NCI-H1105 (cell line): ENCODE measurements around the gene SHANK1.

Experiments
- DNase-seq: peaks from one replicate; lab custom pipeline; 2025; lab: John Stamatoyannopoulos, UW

Gene SHANK1

GRCh38 chr19:50686310-50687032, 33.1 kb downstream of the SHANK1 start:
- no peak for DNase-seq

GRCh38 chr19:50679177-50680125, 40.2 kb downstream of the SHANK1 start:
- DNase-seq, result peak; percentile 50

GRCh38 chr19:50678323-50678722, 41.3 kb downstream of the SHANK1 start:
- no peak for DNase-seq

- DNase-seq, result no peak
These were observed 42.0 kb downstream of the SHANK1 start for GRCh38 chr19:50677636-50678035.

- no peak for DNase-seq
These were observed 42.9 kb downstream of the SHANK1 start for GRCh38 chr19:50676625-50677197.

- DNase-seq, result no peak
These were observed 46.5 kb downstream of the SHANK1 start for GRCh38 chr19:50673118-50673517.

- DNase-seq, result no peak
These were observed 49.6 kb downstream of the SHANK1 start for GRCh38 chr19:50670102-50670380.

GRCh38 chr19:50669302-50670101, 50.1 kb downstream of the SHANK1 start:
- peak; percentile 10 for DNase-seq

GRCh38 chr19:50668879-50669278, 50.7 kb downstream of the SHANK1 start:
- DNase-seq, result no peak

GRCh38 chr19:50668416-50668815, 51.2 kb downstream of the SHANK1 start:
- no peak for DNase-seq

- no peak for DNase-seq
These were observed 51.8 kb downstream of the SHANK1 start for GRCh38 chr19:50667759-50668231.

- DNase-seq, result no peak
These were observed 52.3 kb downstream of the SHANK1 start for GRCh38 chr19:50667177-50667758.

- DNase-seq, result no peak
These were observed 53.0 kb downstream of the SHANK1 start for GRCh38 chr19:50666346-50667176.

- DNase-seq, result no peak
These were observed 55.4 kb downstream of the SHANK1 start for GRCh38 chr19:50664204-50664603.

- peak; percentile 12 for DNase-seq
These were observed 56.2 kb downstream of the SHANK1 start for GRCh38 chr19:50663482-50663790.

- no peak for DNase-seq
These were observed 56.7 kb downstream of the SHANK1 start for GRCh38 chr19:50662651-50663481.

- no peak for DNase-seq
These were observed 57.6 kb downstream of the SHANK1 start for GRCh38 chr19:50661766-50662650.

- DNase-seq, result no peak
These were observed 58.6 kb downstream of the SHANK1 start for GRCh38 chr19:50661023-50661422.

- no peak for DNase-seq
These were observed 59.6 kb downstream of the SHANK1 start for GRCh38 chr19:50660088-50660366.
